ENCODE results near the gene CDH4.

- TF ChIP-seq, protein P1, sequence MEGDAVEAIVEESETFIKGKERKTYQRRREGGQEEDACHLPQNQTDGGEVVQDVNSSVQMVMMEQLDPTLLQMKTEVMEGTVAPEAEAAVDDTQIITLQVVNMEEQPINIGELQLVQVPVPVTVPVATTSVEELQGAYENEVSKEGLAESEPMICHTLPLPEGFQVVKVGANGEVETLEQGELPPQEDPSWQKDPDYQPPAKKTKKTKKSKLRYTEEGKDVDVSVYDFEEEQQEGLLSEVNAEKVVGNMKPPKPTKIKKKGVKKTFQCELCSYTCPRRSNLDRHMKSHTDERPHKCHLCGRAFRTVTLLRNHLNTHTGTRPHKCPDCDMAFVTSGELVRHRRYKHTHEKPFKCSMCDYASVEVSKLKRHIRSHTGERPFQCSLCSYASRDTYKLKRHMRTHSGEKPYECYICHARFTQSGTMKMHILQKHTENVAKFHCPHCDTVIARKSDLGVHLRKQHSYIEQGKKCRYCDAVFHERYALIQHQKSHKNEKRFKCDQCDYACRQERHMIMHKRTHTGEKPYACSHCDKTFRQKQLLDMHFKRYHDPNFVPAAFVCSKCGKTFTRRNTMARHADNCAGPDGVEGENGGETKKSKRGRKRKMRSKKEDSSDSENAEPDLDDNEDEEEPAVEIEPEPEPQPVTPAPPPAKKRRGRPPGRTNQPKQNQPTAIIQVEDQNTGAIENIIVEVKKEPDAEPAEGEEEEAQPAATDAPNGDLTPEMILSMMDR (IDR thresholded peaks at IDR 0.05; ENCODE audit: insufficient read depth, low read length): no peak
- TF ChIP-seq, protein P2, sequence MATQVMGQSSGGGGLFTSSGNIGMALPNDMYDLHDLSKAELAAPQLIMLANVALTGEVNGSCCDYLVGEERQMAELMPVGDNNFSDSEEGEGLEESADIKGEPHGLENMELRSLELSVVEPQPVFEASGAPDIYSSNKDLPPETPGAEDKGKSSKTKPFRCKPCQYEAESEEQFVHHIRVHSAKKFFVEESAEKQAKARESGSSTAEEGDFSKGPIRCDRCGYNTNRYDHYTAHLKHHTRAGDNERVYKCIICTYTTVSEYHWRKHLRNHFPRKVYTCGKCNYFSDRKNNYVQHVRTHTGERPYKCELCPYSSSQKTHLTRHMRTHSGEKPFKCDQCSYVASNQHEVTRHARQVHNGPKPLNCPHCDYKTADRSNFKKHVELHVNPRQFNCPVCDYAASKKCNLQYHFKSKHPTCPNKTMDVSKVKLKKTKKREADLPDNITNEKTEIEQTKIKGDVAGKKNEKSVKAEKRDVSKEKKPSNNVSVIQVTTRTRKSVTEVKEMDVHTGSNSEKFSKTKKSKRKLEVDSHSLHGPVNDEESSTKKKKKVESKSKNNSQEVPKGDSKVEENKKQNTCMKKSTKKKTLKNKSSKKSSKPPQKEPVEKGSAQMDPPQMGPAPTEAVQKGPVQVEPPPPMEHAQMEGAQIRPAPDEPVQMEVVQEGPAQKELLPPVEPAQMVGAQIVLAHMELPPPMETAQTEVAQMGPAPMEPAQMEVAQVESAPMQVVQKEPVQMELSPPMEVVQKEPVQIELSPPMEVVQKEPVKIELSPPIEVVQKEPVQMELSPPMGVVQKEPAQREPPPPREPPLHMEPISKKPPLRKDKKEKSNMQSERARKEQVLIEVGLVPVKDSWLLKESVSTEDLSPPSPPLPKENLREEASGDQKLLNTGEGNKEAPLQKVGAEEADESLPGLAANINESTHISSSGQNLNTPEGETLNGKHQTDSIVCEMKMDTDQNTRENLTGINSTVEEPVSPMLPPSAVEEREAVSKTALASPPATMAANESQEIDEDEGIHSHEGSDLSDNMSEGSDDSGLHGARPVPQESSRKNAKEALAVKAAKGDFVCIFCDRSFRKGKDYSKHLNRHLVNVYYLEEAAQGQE (IDR thresholded peaks at IDR 0.05; ENCODE audit: insufficient replicate concordance, low read depth): no peak
- TF ChIP-seq SPI1 (IDR thresholded peaks at IDR 0.05; ENCODE audit: borderline replicate concordance, low read depth) (no peak), GABPA (IDR thresholded peaks at IDR 0.05; ENCODE audit: low read depth) (no peak), POLR2AphosphoS5 (IDR thresholded peaks at IDR 0.05; ENCODE audit: low read depth) (no peak)
These were observed 724.8 kb downstream of the CDH4 start for GRCh38 chr20:61976644-61977418.
